Ishikawa (cell line): ENCODE results near the gene GALNT1.

Experiments used
- CREB1 ChIP-seq: IDR thresholded peaks from 2 replicates; pipeline ENCODE4 v1.6.1; 2012; ENCODE audit warnings: low read depth
- FOXM1 ChIP-seq: IDR thresholded peaks from 2 replicates; pipeline ENCODE4 v1.6.1; 2012; ENCODE audit warnings: low read depth, borderline replicate concordance
- MAX ChIP-seq: IDR thresholded peaks from 2 replicates; pipeline ENCODE4 v1.6.1; 2012
- TAF1 ChIP-seq: IDR thresholded peaks from 2 replicates; pipeline ENCODE4 v1.6.1; 2012; ENCODE audit warnings: low read depth, mild to moderate bottlenecking
- YY1 ChIP-seq: IDR thresholded peaks from 2 replicates; pipeline ENCODE4 v1.6.1; 2012; ENCODE audit warnings: low read depth
- TF ChIP-seq, protein P1 (sequence below): IDR thresholded peaks from 2 replicates; pipeline ENCODE4 v1.6.1; 2012; ENCODE audit warnings: low read depth, mild to moderate bottlenecking

GRCh38 chr18:35549564-35549963 lies 32.0 kb upstream of the GALNT1 start:
- TF ChIP-seq TAF1 (no peak), YY1 (no peak), CREB1 (no peak), FOXM1 (no peak), MAX (no peak)
- TF ChIP-seq, protein P1, sequence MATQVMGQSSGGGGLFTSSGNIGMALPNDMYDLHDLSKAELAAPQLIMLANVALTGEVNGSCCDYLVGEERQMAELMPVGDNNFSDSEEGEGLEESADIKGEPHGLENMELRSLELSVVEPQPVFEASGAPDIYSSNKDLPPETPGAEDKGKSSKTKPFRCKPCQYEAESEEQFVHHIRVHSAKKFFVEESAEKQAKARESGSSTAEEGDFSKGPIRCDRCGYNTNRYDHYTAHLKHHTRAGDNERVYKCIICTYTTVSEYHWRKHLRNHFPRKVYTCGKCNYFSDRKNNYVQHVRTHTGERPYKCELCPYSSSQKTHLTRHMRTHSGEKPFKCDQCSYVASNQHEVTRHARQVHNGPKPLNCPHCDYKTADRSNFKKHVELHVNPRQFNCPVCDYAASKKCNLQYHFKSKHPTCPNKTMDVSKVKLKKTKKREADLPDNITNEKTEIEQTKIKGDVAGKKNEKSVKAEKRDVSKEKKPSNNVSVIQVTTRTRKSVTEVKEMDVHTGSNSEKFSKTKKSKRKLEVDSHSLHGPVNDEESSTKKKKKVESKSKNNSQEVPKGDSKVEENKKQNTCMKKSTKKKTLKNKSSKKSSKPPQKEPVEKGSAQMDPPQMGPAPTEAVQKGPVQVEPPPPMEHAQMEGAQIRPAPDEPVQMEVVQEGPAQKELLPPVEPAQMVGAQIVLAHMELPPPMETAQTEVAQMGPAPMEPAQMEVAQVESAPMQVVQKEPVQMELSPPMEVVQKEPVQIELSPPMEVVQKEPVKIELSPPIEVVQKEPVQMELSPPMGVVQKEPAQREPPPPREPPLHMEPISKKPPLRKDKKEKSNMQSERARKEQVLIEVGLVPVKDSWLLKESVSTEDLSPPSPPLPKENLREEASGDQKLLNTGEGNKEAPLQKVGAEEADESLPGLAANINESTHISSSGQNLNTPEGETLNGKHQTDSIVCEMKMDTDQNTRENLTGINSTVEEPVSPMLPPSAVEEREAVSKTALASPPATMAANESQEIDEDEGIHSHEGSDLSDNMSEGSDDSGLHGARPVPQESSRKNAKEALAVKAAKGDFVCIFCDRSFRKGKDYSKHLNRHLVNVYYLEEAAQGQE = no peak
